Measurements from ENCODE around the gene GPR108.

Gene GPR108

GRCh38 chr19:6683971-6684370 lies 53.4 kb downstream of the GPR108 start:
- TF ChIP-seq CSRNP3 (CRISPR knock-in tag; IDR thresholded peaks at IDR 0.05) (no peak), BACH2 (CRISPR knock-in tag; IDR thresholded peaks at IDR 0.05; ENCODE audit: borderline replicate concordance) (no peak), ZFP3 (CRISPR knock-in tag; IDR thresholded peaks at IDR 0.05) (no peak), PATZ1 (CRISPR knock-in tag; IDR thresholded peaks at IDR 0.05; ENCODE audit: borderline replicate concordance) (no peak), ZC3H10 (CRISPR knock-in tag; IDR thresholded peaks at IDR 0.05) (no peak), PPARA (CRISPR knock-in tag; IDR thresholded peaks at IDR 0.05; ENCODE audit: borderline replicate concordance) (no peak), ZNF70 (CRISPR knock-in tag; IDR thresholded peaks at IDR 0.05) (no peak), GLIS3 (CRISPR knock-in tag; IDR thresholded peaks at IDR 0.05) (no peak), RARB (CRISPR knock-in tag; IDR thresholded peaks at IDR 0.05) (no peak), ZNF565 (CRISPR knock-in tag; conservative IDR thresholded peaks at IDR 0.05; ENCODE audit: low read depth) (no peak), ESRRG (CRISPR knock-in tag; IDR thresholded peaks at IDR 0.05) (no peak), TOX (CRISPR knock-in tag; IDR thresholded peaks at IDR 0.05; ENCODE audit: borderline replicate concordance) (no peak)
- ATAC-seq = no peak

GRCh38 chr19:6682607-6683128 lies 54.7 kb downstream of the GPR108 start:
- no peak for ATAC-seq
- TF ChIP-seq GLIS3 (CRISPR knock-in tag; IDR thresholded peaks at IDR 0.05) (no peak), POU6F1 (CRISPR knock-in tag; IDR thresholded peaks at IDR 0.05; ENCODE audit: borderline replicate concordance, low read depth) (no peak), CSRNP3 (CRISPR knock-in tag; IDR thresholded peaks at IDR 0.05) (no peak)

- no peak for ATAC-seq
- no peak for TF ChIP-seq TOX (CRISPR knock-in tag; IDR thresholded peaks at IDR 0.05; ENCODE audit: borderline replicate concordance)
- TF ChIP-seq BACH2 (CRISPR knock-in tag; IDR thresholded peaks at IDR 0.05; ENCODE audit: borderline replicate concordance) = no peak
- TF ChIP-seq POU6F1 (CRISPR knock-in tag; IDR thresholded peaks at IDR 0.05; ENCODE audit: borderline replicate concordance, low read depth) = no peak
- TF ChIP-seq CSRNP3 (CRISPR knock-in tag; IDR thresholded peaks at IDR 0.05) = no peak
- no peak for TF ChIP-seq CSDC2 (CRISPR knock-in tag; IDR thresholded peaks at IDR 0.05)
- no peak for TF ChIP-seq CREB5 (CRISPR knock-in tag; IDR thresholded peaks at IDR 0.05; ENCODE audit: low read depth)
- TF ChIP-seq ZFP3 (CRISPR knock-in tag; IDR thresholded peaks at IDR 0.05) = no peak
- no peak for TF ChIP-seq SNAI2 (CRISPR knock-in tag; IDR thresholded peaks at IDR 0.05)
- no peak for TF ChIP-seq ARNTL (CRISPR knock-in tag; IDR thresholded peaks at IDR 0.05; ENCODE audit: borderline replicate concordance, low read depth)
- no peak for TF ChIP-seq ZC3H10 (CRISPR knock-in tag; IDR thresholded peaks at IDR 0.05)
These were observed 57.2 kb downstream of the GPR108 start for GRCh38 chr19:6680141-6680540.

Data from SK-N-SH treated with all-trans-retinoic acid at 6 μM for 48 hours (cell line).